GM18870 (cell line): ENCODE results near the gene SLC1A5.

Source experiments
- ATAC-seq: cut with Tn5 transposase; IDR thresholded peaks from one replicate; pipeline ENCODE4 v1.9.1; 2021; ENCODE audit warnings: moderate library complexity; ENCODE audit not compliant: unreplicated experiment

The SLC1A5 gene

DNA sequence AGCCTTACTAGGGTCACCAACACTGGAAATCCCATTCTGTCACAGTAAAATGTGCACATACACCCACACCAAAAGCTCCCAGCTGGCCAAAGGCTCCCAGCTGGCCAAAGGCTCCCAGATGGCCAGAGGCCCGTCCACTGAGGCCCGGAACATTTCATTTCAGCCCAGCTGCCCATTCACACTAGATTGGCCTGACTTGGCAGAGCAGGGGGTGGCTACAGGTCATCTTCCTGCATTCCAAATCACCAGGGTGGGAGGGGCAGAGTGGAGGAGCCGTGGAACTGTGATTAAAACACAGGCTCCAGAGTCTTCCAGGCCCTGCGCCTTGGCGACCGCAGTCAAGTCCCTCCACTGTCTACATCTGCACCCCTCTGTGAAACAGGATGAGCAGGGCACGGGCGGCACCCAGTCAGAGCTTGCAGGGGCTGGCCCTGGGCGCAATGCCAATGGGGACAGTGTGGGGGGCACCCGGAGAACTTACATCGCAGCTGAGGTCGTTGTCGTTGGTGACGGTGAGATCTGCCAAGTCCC lies 61.4 kb downstream of the SLC1A5 start:
- ATAC-seq, result no peak

DNA sequence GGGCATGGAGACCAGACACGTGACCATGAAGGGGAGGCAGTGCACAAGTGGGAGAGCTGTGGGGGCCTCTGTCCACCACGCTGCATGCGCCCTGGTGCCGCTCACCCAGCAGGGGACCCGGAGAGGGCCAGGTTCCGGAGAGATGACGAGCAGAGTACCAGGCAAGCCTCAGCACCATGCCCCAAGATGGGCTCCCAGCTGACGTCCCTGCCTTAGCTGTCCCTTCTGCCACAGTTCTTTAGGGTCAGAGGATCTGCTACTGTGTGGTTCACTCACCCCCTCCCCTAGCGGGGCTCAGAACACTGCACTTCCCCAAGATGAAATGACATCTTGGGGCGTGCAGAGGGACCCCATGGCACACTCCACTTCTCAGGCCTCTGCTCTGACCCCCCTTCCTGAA lies 61.8 kb downstream of the SLC1A5 start:
- no peak for ATAC-seq

DNA sequence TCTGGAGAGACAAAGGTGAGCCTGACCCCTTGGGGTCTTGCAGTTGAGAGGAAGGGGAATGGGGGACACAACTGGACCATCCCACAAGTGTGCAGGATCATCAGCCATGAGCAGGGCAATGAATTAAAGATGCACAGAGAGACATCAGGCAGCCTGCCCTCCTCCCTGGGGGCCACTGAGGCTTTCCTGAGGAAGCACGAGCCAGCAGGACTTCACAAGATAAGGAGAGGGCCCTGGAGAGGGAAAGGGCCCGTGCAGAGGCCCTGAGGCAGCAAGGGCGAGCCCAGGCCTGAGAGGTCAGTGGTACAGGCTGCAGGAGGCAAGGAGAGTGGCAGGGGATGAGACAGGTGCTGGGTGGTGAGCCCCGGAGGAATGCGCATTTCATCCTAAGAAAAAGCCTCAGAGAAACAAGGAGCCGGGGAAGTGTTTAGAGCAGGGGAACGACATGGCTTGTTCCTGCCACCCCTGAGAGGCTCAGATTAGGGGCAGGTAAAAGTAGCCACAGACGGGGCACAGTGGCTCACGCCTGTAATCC lies 62.5 kb downstream of the SLC1A5 start:
- no peak for ATAC-seq

DNA sequence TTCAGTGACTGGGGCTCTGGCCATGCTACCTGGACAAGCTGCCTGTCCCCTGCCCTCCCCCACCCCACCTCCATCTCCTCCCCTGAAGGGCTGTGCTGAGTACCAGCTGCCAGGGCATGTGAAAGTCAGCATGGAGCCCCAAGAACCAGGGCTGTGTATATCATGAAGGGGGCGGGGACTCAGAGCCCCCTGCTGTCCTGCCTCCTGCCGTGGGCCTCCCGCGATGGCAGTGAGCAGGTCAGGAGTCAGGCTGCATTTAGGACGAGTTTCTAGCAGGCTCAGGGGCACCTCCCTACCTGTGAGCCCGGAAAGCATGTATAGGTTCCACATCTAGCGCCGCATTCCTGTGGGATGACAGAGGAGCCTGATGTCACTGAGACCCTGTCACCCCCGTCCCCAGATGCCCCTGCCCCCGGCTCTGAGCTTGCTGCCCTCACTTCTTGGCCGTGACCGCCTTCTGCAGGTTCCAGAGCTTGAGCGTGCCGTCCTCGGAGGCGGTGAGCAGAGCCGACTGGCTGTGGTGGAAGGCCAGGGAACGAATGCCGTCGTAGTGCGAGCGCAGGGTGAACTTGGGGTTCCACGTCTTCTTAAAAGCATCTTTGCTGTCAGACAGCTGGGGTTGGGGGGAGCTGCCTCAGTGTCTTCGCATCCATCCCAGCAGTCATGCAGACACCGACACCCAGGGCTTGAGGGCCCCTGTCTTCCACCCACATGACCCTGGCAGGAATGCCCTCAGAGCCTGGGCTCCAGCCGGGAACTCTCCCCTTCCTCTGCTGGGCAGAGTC lies 63.2 kb downstream of the SLC1A5 start:
- ATAC-seq, result no peak
